HUES6 (cell line): ENCODE results near the gene ALLC.
"Not testable (repeated sequence)": the region's sequence is repeated elsewhere in the genome, so short reads cannot be mapped to it uniquely, and the experiment has no call there.

Experiments used
- H3K27ac ChIP-seq: 2 replicates; pipeline ENCODE4 v1.7.0; 2013; ENCODE audit warnings: low read depth, mild to moderate bottlenecking, low read length, inconsistent platforms
- H3K27me3 ChIP-seq: 2 replicates; pipeline ENCODE4 v1.6.1; 2013; ENCODE audit warnings: low read length; ENCODE audit not compliant: control insufficient read depth, insufficient read depth
- H3K36me3 ChIP-seq: 2 replicates; pipeline ENCODE4 v1.6.1; 2013; ENCODE audit warnings: low read length; ENCODE audit not compliant: control insufficient read depth, insufficient read depth
- H3K4me1 ChIP-seq: 2 replicates; pipeline ENCODE4 v1.6.1; 2013; ENCODE audit warnings: low read length; ENCODE audit not compliant: control insufficient read depth, insufficient read depth
- H3K4me3 ChIP-seq: 2 replicates; pipeline ENCODE4 v1.5.1; 2013; ENCODE audit warnings: low read depth, low read length
- H3K9ac ChIP-seq: one replicate; pipeline ENCODE4 v1.6.1; 2013; ENCODE audit warnings: mild to moderate bottlenecking, low read length
- H3K9me3 ChIP-seq: 2 replicates; pipeline ENCODE4 v1.6.1; 2013; ENCODE audit warnings: low read depth, low read length; ENCODE audit not compliant: control insufficient read depth, insufficient read depth

ALLC gene

GRCh38 chr2:3659447-3660432 lies 1.7 kb downstream of the ALLC start:
- no peaks in the 10 kb centered on the region for H3K9me3 ChIP-seq
- peak overlapping the region; percentile 17 for H3K9ac ChIP-seq
- H3K27me3 ChIP-seq: no peaks in the 10 kb centered on the region
- no peak overlapping the region for H3K4me3 ChIP-seq
- no peaks in the 10 kb centered on the region for H3K36me3 ChIP-seq
- 0 out of 2 replicates have a peak overlapping the region, but pooled peaks have one; percentile 9 for H3K27ac ChIP-seq
- H3K4me1 ChIP-seq: peaks cover 32% of the 10 kb centered on the region

- H3K36me3 ChIP-seq, H3K9me3 ChIP-seq, H3K4me3 ChIP-seq, H3K27ac ChIP-seq, H3K27me3 ChIP-seq, H3K9ac ChIP-seq: not testable (repeated sequence)
- peaks cover 32% of the 10 kb centered on the region for H3K4me1 ChIP-seq
Measured at GRCh38 chr2:3660640-3661039, 2.6 kb downstream of the ALLC start.

- Histone ChIP-seq H3K4me3 (no peak overlapping the region), H3K36me3 (no peaks in the 10 kb centered on the region), H3K27ac (no peak overlapping the region), H3K9ac (no peak overlapping the region), H3K4me1 (peaks cover 31% of the 10 kb centered on the region), H3K27me3 (no peaks in the 10 kb centered on the region), H3K9me3 (peaks cover 2% of the 10 kb centered on the region; the same call in 1 of the 2 replicates)
Measured at GRCh38 chr2:3661149-3661660, 3.2 kb downstream of the ALLC start.

- H3K4me1 ChIP-seq: peaks cover 21% of the 10 kb centered on the region
Measured at GRCh38 chr2:3662239-3662638, 4.2 kb downstream of the ALLC start.

GRCh38 chr2:3664118-3664517 lies 6.1 kb downstream of the ALLC start:
- Histone ChIP-seq H3K9me3 (peaks cover 2% of the 10 kb centered on the region; the same call in 1 of the 2 replicates), H3K27ac (no peak overlapping the region), H3K4me1 (peaks cover 11% of the 10 kb centered on the region), H3K9ac (no peak overlapping the region), H3K36me3 (no peaks in the 10 kb centered on the region), H3K27me3 (no peaks in the 10 kb centered on the region), H3K4me3 (no peak overlapping the region)

More at GRCh38 chr2:3662239-3662638, 4.2 kb downstream of the ALLC start:
- Histone ChIP-seq H3K27ac (no peak overlapping the region), H3K36me3 (no peaks in the 10 kb centered on the region), H3K9me3 (peaks cover 2% of the 10 kb centered on the region; the same call in 1 of the 2 replicates), H3K4me3 (no peak overlapping the region), H3K9ac (no peak overlapping the region), H3K27me3 (no peaks in the 10 kb centered on the region)

- Histone ChIP-seq H3K36me3 (no peaks in the 10 kb centered on the region), H3K27me3 (no peaks in the 10 kb centered on the region), H3K9me3 (peaks cover 2% of the 10 kb centered on the region; the same call in 1 of the 2 replicates), H3K4me1 (peaks cover 3% of the 10 kb centered on the region; the same call in 1 of the 2 replicates), H3K4me3 (no peak overlapping the region), H3K9ac (no peak overlapping the region), H3K27ac (no peak overlapping the region)
Measured at GRCh38 chr2:3664925-3665324, 6.9 kb downstream of the ALLC start.

GRCh38 chr2:3665886-3666612 lies 8.0 kb downstream of the ALLC start:
- H3K9me3 ChIP-seq: peaks cover 2% of the 10 kb centered on the region; the same call in 1 of the 2 replicates
- H3K36me3 ChIP-seq: no peaks in the 10 kb centered on the region
- no peak overlapping the region for H3K27ac ChIP-seq
- no peak overlapping the region for H3K9ac ChIP-seq
- H3K4me1 ChIP-seq: no peaks in the 10 kb centered on the region
- no peaks in the 10 kb centered on the region for H3K27me3 ChIP-seq
- no peak overlapping the region for H3K4me3 ChIP-seq

GRCh38 chr2:3666613-3666975 lies 8.6 kb downstream of the ALLC start:
- H3K4me3 ChIP-seq: no peak overlapping the region
- H3K9ac ChIP-seq: no peak overlapping the region
- no peaks in the 10 kb centered on the region for H3K4me1 ChIP-seq
- no peaks in the 10 kb centered on the region for H3K27me3 ChIP-seq
- no peak overlapping the region for H3K27ac ChIP-seq
- no peaks in the 10 kb centered on the region for H3K36me3 ChIP-seq
- peaks cover 2% of the 10 kb centered on the region; the same call in 1 of the 2 replicates for H3K9me3 ChIP-seq

GRCh38 chr2:3667151-3667631 lies 9.2 kb downstream of the ALLC start:
- Histone ChIP-seq H3K9ac (no peak overlapping the region), H3K27me3 (no peaks in the 10 kb centered on the region), H3K4me3 (no peak overlapping the region), H3K4me1 (no peaks in the 10 kb centered on the region), H3K27ac (no peak overlapping the region), H3K9me3 (peaks cover 2% of the 10 kb centered on the region; the same call in 1 of the 2 replicates), H3K36me3 (no peaks in the 10 kb centered on the region)

- H3K36me3 ChIP-seq: no peaks in the 10 kb centered on the region
Measured at GRCh38 chr2:3669656-3670055, 11.7 kb downstream of the ALLC start.

More at GRCh38 chr2:3669656-3670055, 11.7 kb downstream of the ALLC start:
- Histone ChIP-seq H3K4me1 (no peaks in the 10 kb centered on the region), H3K9me3 (peaks cover 2% of the 10 kb centered on the region; the same call in 1 of the 2 replicates), H3K27me3 (no peaks in the 10 kb centered on the region), H3K27ac (no peak overlapping the region), H3K4me3 (no peak overlapping the region), H3K9ac (no peak overlapping the region)
